Measurements from ENCODE around the gene PITX1.

GRCh38 chr5:135032999-135033861, 798 bp downstream of the PITX1 start:
- no peak for TF ChIP-seq EP300 (IDR thresholded peaks at IDR 0.05)
- no peak for TF ChIP-seq CTCF (IDR thresholded peaks at IDR 0.05)
- no peak for TF ChIP-seq POLR2A (IDR thresholded peaks at IDR 0.05)

All from ovary (tissue), 3 donors.